HUES6 (cell line): ENCODE measurements around the gene FBXL14.

ENCODE experiments used
- H3K27ac ChIP-seq: 2 replicates; pipeline ENCODE4 v1.7.0; 2013; ENCODE audit warnings: low read depth, mild to moderate bottlenecking, low read length, inconsistent platforms
- H3K27me3 ChIP-seq: 2 replicates; pipeline ENCODE4 v1.6.1; 2013; ENCODE audit warnings: low read length; ENCODE audit not compliant: control insufficient read depth, insufficient read depth
- H3K36me3 ChIP-seq: 2 replicates; pipeline ENCODE4 v1.6.1; 2013; ENCODE audit warnings: low read length; ENCODE audit not compliant: control insufficient read depth, insufficient read depth
- H3K4me1 ChIP-seq: 2 replicates; pipeline ENCODE4 v1.6.1; 2013; ENCODE audit warnings: low read length; ENCODE audit not compliant: control insufficient read depth, insufficient read depth
- H3K4me3 ChIP-seq: 2 replicates; pipeline ENCODE4 v1.5.1; 2013; ENCODE audit warnings: low read depth, low read length
- H3K9ac ChIP-seq: one replicate; pipeline ENCODE4 v1.6.1; 2013; ENCODE audit warnings: mild to moderate bottlenecking, low read length
- H3K9me3 ChIP-seq: 2 replicates; pipeline ENCODE4 v1.6.1; 2013; ENCODE audit warnings: low read depth, low read length; ENCODE audit not compliant: control insufficient read depth, insufficient read depth

The FBXL14 gene

DNA sequence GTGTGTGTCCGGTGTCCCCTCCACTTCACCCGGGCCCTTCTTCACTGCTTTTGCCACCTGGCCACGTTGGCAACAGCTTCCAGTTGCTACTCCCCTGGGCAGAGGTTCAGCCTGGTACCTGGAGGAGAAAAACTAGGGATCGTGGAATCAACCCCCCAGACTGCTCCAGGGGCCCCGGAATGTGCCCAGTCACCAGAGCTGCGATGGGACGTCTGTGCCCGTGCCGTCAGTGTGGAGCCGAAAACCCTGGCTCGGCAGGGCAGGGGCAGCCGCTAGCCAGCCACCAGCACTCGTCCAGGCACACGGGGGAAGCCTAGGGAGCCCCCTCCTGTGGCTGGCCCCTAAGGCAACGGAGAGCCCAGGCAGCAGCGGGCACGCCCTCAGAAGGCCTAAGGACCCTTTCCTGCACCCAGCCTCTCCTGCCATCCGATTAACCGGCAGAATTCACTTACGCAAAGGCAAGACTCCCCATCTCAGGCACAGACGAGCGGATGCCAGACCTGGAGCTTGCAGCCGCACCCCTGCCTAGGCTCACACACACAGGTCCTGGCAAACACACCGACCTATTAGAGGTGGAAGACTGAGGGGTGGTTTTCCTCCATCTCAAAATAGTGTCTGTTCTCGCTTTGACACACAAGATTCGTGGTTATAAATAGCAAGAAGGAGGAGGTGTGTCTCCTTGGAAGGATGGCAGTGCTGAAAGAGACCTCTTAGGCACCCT is 62.6 kb downstream of the FBXL14 start:
- Histone ChIP-seq H3K4me3 (peak overlapping the region; percentile 58), H3K9me3 (no peaks in the 10 kb centered on the region), H3K4me1 (peaks cover 14% of the 10 kb centered on the region; the same call in 1 of the 2 replicates), H3K27ac (no peak overlapping the region), H3K27me3 (peaks cover 71% of the 10 kb centered on the region), H3K9ac (peak overlapping the region; percentile 48), H3K36me3 (no peaks in the 10 kb centered on the region)

DNA sequence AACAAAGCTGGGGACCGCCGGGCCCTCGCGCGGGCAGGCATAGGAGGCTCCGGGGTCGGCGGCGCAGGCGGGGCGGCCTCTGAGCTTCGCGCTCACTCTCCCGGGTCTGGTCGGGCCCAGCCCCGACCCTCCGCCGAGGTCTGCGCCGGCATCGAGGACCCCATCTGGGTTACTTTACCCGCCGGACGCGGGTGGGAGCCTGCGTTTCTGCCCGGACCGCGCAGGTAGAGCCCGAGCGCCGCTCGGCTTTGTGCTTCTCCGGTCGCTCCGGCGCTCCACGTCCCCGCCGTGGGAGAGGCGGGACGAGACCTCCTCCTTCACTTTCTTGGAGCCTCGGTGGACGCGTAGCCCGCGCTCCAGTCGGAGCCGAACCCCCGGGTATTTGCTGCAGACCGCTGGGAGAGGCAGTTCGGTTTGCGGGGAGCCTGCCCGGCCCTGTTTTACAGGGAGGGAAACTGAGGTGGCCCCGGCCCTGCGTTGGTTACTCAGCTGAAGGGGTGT is 63.2 kb downstream of the FBXL14 start:
- Histone ChIP-seq H3K27me3 (peaks cover 75% of the 10 kb centered on the region), H3K27ac (no peak overlapping the region), H3K9ac (peak overlapping the region; percentile 48), H3K36me3 (no peaks in the 10 kb centered on the region), H3K9me3 (no peaks in the 10 kb centered on the region), H3K4me1 (peaks cover 14% of the 10 kb centered on the region; the same call in 1 of the 2 replicates), H3K4me3 (peak overlapping the region; percentile 58)

DNA sequence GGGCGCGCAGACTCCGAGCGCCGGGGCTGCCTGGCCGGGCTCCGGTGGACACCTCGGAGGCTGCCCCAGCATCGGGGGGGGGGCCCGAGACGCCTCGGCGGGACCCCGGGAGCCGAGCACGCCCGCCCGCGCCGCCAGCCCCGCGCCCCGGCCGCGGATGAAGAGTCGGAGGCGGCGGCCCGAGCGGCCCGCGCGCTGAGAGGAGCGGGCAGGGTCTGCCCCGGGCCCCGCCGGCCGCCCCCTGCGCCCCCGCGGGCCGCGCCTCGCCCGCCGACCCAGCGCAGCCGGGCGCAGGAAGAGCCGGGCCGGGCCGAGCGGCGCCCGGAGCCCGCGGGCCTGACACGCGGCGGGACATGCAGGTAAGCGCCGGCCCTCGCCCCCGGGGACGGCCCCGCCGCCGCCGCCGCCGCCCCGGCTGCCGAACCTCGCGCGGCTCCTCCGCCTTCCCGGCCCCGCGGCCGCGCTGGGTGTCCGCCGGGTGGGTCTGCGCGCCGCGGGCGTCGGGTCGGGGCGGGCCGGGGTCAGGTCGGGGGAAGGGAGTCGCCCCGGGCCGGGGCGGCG is 63.7 kb downstream of the FBXL14 start:
- peaks cover 14% of the 10 kb centered on the region; the same call in 1 of the 2 replicates for H3K4me1 ChIP-seq
- H3K9me3 ChIP-seq = no peaks in the 10 kb centered on the region
- peak overlapping the region; percentile 61 for H3K4me3 ChIP-seq
- no peaks in the 10 kb centered on the region for H3K36me3 ChIP-seq
- no peak overlapping the region for H3K27ac ChIP-seq
- H3K9ac ChIP-seq = no peak overlapping the region
- peaks cover 79% of the 10 kb centered on the region for H3K27me3 ChIP-seq

DNA sequence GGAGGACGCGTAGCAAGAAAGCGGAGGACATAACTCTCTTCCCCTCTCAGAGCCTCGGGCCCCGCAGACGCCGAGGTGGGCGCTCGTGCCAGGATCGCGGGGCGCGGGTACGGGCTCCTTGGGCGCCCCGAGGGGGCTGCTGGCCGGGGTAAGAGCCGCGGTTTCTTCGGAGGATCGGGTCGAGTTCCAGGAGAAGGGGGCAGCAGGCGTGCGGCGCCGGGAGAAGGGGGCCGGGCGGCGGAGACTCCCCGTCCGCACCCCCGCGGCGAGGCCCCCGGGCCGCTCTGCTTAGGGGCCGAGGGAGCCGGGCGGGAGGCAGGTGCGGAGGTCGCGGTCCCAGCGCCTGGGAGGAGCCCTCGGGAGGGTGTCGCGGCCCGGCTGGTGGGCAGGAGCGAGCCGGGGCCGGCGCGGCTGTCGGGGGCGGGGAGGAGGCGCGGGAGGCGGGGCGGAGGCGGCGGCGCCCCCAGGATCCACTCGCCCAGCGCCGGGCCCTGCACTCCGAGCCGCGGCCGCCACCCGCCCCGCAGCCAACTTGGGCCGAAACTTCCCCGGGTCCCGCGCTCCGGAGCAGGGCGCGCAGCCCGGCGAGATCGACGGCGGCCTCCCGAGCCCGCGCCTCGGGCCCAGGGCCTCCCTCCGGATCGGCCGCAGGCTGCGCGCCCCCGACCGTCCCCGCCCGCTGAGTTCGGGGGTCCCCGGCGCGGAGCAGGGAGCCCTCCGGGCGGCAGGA is 64.4 kb downstream of the FBXL14 start:
- peaks cover 85% of the 10 kb centered on the region for H3K27me3 ChIP-seq
- H3K4me1 ChIP-seq = peaks cover 14% of the 10 kb centered on the region; the same call in 1 of the 2 replicates
- H3K9ac ChIP-seq = no peak overlapping the region
- H3K9me3 ChIP-seq = no peaks in the 10 kb centered on the region
- no peak overlapping the region for H3K27ac ChIP-seq
- H3K4me3 ChIP-seq = peak overlapping the region; percentile 61
- no peaks in the 10 kb centered on the region for H3K36me3 ChIP-seq

DNA sequence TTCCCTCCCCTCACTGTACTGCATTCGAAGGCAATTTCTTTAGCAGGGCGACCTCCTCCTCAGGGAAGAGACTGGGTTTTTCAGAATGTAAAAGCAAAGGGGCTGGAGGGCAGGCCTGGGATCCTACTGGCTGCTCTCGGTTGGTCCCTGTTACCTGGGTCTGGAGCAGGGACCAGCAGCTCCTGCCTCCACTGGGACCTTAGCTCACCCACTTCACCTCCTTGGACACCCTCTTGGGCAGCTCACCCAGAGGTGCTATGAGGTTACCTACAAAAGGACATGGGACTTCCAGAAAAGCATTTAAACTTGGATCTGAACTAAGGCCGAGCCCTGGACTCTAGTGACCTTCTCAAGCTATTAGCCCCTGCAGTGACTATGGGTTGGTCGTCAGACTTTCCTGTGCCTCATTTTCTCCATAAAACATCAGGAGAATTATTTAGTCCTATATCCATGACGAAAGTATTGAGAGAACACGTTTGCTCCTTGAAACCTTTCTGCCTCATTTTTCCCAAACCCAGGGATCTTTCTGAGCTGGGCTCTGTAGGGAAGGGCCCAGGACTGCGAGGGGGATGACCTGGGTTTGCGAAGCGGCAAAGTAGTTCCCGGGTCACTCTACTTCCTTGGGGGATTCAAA is 65.0 kb downstream of the FBXL14 start:
- Histone ChIP-seq H3K4me1 (peaks cover 14% of the 10 kb centered on the region; the same call in 1 of the 2 replicates), H3K9me3 (no peaks in the 10 kb centered on the region), H3K4me3 (peak overlapping the region; percentile 61), H3K27me3 (peaks cover 85% of the 10 kb centered on the region), H3K27ac (no peak overlapping the region), H3K9ac (no peak overlapping the region), H3K36me3 (no peaks in the 10 kb centered on the region)

DNA sequence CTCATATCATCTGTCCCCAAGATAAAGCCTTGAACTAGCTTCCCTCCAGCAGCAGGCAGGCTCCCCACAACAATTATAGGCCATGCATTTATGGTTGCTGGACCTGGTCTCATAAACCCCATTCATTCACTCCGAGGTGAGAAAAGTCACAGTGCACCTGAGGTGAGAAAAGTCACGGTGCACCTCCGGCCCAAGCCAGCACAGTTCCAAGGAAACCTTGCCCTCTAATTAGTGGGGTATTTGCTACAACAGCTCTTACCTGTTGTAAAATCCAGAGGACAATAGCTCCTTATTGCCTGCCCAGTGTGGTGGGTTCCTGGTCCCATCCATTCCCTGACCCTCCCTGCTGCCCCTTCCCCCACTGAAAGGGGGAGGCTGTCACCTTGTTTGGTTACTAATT is 65.6 kb downstream of the FBXL14 start:
- peaks cover 17% of the 10 kb centered on the region for H3K4me1 ChIP-seq
- H3K27me3 ChIP-seq = peaks cover 86% of the 10 kb centered on the region
- no peak overlapping the region for H3K9ac ChIP-seq
- no peak overlapping the region for H3K4me3 ChIP-seq
- H3K27ac ChIP-seq = no peak overlapping the region
- no peaks in the 10 kb centered on the region for H3K9me3 ChIP-seq
- no peaks in the 10 kb centered on the region for H3K36me3 ChIP-seq

DNA sequence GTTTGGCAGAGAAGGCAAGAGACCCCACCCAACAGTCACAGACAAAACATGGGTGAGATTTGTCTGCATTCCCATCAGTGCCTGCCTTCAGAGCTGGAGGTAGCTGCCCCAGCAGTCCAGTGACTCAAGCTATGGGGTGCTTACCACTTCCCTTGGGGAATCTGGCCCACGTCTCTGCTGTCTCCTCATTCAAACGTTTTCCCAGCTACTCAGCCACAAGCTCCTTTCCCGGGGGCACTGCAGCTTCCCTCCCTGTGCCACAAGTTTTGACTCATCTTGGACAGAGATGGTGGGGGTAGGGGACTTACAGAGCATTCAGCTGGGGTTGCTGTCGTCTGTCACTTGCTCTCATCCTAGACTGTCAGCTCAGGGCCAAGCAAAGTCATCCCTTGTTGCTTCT is 66.6 kb downstream of the FBXL14 start:
- Histone ChIP-seq H3K4me1 (peaks cover 20% of the 10 kb centered on the region), H3K4me3 (no peak overlapping the region), H3K36me3 (no peaks in the 10 kb centered on the region), H3K9me3 (no peaks in the 10 kb centered on the region), H3K9ac (no peak overlapping the region), H3K27ac (no peak overlapping the region), H3K27me3 (peaks cover 77% of the 10 kb centered on the region)

DNA sequence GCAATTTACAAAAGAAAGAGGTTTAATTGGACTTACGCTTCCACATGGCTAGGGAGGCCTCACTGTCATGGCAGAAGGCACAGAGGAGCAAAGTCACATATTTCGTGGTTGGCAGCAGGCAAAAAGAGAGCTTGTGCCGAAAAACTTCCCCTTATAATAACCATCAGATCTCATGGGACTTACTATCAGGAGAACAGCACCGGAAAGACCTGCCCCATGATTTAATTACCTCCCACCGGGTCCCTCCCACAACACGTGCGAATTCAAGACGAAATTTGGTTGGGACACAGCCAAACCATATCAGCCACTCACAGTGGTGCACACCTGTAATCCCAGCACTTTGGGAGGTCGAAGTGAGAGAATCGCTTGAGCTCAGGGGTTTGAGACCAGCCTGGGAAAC is 68.5 kb downstream of the FBXL14 start:
- Histone ChIP-seq H3K9ac (no peak overlapping the region), H3K36me3 (no peaks in the 10 kb centered on the region), H3K9me3 (no peaks in the 10 kb centered on the region), H3K4me1 (peaks cover 20% of the 10 kb centered on the region), H3K27ac (no peak overlapping the region), H3K4me3 (no peak overlapping the region), H3K27me3 (peaks cover 57% of the 10 kb centered on the region)

DNA sequence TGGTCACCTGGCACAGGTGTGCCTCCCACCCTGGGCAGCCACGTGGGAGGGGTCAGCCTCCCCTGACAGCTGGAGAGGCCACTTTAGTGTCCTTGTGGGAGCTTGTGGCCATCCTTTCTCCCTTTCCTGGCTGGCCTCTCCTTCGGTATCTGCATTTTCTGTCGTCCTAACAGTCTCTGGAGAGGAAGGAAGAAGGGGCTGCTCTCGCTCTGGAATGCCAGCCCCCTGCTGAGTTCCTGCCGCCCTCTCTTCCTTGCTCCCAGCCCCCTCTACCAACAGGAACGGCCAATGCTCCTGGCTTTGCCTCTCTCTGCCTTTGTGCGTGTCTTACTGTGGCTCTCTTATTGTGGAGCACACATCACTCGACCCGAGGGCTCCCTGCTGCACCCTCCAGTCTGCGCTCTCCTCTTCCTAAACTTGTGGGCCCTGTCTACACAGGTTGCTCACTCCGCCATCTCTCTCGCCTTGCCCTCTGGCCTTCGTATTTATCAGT is 70.8 kb downstream of the FBXL14 start:
- H3K27me3 ChIP-seq = peaks cover 40% of the 10 kb centered on the region
- 0 out of 2 replicates have a peak overlapping the region, but pooled peaks have one; percentile 12 for H3K4me3 ChIP-seq
- peaks cover 26% of the 10 kb centered on the region for H3K4me1 ChIP-seq
- no peaks in the 10 kb centered on the region for H3K36me3 ChIP-seq
- no peak overlapping the region; the same call in 1 of the 2 replicates for H3K27ac ChIP-seq
- peak overlapping the region; percentile 42 for H3K9ac ChIP-seq
- no peaks in the 10 kb centered on the region for H3K9me3 ChIP-seq

DNA sequence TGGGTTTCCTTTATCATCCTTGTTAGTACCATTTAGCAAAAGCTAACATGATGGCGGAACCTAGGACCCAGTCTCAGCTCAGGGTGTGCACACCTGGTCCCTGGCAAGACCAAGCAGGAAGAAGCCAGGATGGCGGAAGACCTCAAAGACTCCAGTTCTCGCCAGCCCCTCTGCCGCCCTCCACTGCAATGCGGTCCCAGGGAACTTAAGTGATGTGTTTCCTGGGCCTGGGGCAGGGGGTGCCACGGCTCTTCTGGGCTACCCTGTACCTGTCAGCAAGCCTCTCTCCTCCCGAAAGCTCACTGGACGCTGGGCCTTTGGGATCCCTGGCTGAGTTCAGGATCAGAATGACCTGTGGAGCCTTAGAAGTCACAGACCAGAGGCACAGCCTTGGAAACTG is 71.3 kb downstream of the FBXL14 start:
- peak overlapping the region; percentile 42 for H3K9ac ChIP-seq
- no peak overlapping the region; the same call in 1 of the 2 replicates for H3K27ac ChIP-seq
- no peaks in the 10 kb centered on the region for H3K9me3 ChIP-seq
- peaks cover 34% of the 10 kb centered on the region for H3K27me3 ChIP-seq
- H3K36me3 ChIP-seq = no peaks in the 10 kb centered on the region
- H3K4me3 ChIP-seq = no peak overlapping the region
- peaks cover 31% of the 10 kb centered on the region for H3K4me1 ChIP-seq
